ENCODE measurements around the gene VPS41.

Gene VPS41

DNA sequence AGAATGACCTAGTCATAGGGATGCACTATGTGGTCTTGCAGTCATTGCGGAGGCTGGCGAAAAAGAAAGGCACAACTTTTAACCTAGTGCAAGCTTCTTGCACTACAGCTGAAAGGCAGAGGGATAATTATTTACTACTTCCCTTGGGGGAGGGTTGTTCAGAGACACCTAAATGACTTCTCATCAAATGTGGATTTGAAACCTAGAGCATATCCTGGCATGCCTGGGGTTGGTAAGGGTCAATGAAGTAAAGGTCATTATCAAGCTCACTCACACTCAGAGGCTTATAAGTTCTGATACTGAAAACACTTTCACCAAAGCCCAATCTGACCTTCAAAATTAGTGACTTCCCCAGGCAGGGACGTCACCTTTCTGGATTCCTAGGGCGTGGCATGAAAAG, 168.9 kb downstream of the VPS41 start:
- Histone ChIP-seq H2BK5ac (ENCODE audit: low read length) (no peak overlapping the region), H4K5ac (ENCODE audit: low read length) (no peak overlapping the region), H3K4ac (ENCODE audit: low read depth, low read length) (no peak overlapping the region), H3K36me3 (ENCODE audit: control insufficient read depth, insufficient read depth, low read length) (no peaks in the 10 kb centered on the region), H3K4me3 (ENCODE audit: low read length) (no peak overlapping the region), H3K27ac (ENCODE audit: low read depth, low read length) (no peak overlapping the region), H3K79me2 (ENCODE audit: control insufficient read depth, insufficient read depth, low read length) (no peaks in the 10 kb centered on the region), H3K4me2 (ENCODE audit: low read length) (no peak overlapping the region), H2BK15ac (replicated peaks; ENCODE audit: low read depth) (no peak overlapping the region), H3K56ac (ENCODE audit: low read length) (no peak overlapping the region), H2AK5ac (ENCODE audit: low read length) (no peak overlapping the region), H3K23ac (ENCODE audit: low read length) (no peak overlapping the region), H3K4me1 (ENCODE audit: control insufficient read depth, low read depth, low read length) (no peaks in the 10 kb centered on the region), H3K27me3 (ENCODE audit: insufficient read depth, low read length, poor library complexity) (no peaks in the 10 kb centered on the region), H2BK120ac (ENCODE audit: low read depth, low read length) (no peak overlapping the region), H4K8ac (ENCODE audit: low read depth, low read length) (no peak overlapping the region), H3K18ac (ENCODE audit: low read length) (no peak overlapping the region), H3K9ac (ENCODE audit: low read length) (no peak overlapping the region), H3K79me1 (ENCODE audit: low read length) (no peaks in the 10 kb centered on the region)
- DNase-seq, result no peak
- no CpG with 5 or more reads among the region's 4 CpGs for WGBS (ENCODE audit: extremely low coverage, insufficient coverage, low lambda C conversion rate)

DNA sequence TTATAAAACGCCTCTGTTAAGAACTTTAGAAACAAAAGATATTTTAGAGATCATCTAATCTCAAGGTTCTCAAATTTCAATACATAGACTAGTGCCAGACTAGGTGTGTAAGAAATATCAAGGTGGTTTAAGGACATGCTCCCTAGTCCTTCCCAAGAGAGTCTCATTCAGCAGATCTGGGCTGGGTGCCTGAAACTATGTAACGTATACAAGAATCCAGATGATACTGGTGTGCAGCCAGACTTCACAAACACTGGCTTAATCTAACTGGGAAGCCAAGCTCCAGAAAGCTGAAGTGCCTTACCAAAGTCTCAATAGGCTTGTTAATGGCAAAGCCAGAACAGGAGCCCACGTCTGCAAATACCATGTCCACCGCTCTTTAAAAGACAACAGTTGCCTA, 172.9 kb downstream of the VPS41 start:
- Histone ChIP-seq H3K23ac (ENCODE audit: low read length) (no peak overlapping the region), H3K56ac (ENCODE audit: low read length) (no peak overlapping the region), H4K8ac (ENCODE audit: low read depth, low read length) (no peak overlapping the region), H3K9ac (ENCODE audit: low read length) (no peak overlapping the region), H3K4ac (ENCODE audit: low read depth, low read length) (no peak overlapping the region), H2BK5ac (ENCODE audit: low read length) (no peak overlapping the region), H2BK15ac (replicated peaks; ENCODE audit: low read depth) (no peak overlapping the region), H3K27ac (ENCODE audit: low read depth, low read length) (no peak overlapping the region), H3K27me3 (ENCODE audit: insufficient read depth, low read length, poor library complexity) (no peaks in the 10 kb centered on the region), H4K5ac (ENCODE audit: low read length) (no peak overlapping the region), H2AK5ac (ENCODE audit: low read length) (no peak overlapping the region), H3K18ac (ENCODE audit: low read length) (no peak overlapping the region), H3K79me1 (ENCODE audit: low read length) (no peaks in the 10 kb centered on the region), H2BK120ac (ENCODE audit: low read depth, low read length) (no peak overlapping the region), H3K4me1 (ENCODE audit: control insufficient read depth, low read depth, low read length) (no peaks in the 10 kb centered on the region), H3K79me2 (ENCODE audit: control insufficient read depth, insufficient read depth, low read length) (no peaks in the 10 kb centered on the region), H3K4me3 (ENCODE audit: low read length) (no peak overlapping the region), H3K4me2 (ENCODE audit: low read length) (no peak overlapping the region), H3K36me3 (ENCODE audit: control insufficient read depth, insufficient read depth, low read length) (no peaks in the 10 kb centered on the region)
- no peak for DNase-seq
- no CpG with 5 or more reads among the region's 4 CpGs for WGBS (ENCODE audit: extremely low coverage, insufficient coverage, low lambda C conversion rate)

DNA sequence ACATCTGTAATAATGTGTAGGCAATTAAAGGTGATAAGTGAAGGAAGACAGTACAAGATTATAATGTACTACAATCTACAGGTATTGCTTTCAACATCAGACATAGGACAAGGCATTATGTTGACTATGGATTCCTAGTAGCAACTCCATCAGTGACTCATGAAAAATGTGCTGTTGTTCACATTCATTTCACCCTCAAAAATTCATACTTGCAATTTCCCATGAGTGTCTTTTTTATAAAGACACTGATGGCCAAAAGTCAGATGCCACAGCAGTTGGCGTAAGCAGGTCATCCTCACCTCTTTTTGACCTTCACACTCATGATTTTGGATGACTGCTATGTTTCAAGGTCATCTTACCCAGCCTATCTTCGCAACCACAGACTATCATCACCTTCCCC, 177.8 kb downstream of the VPS41 start:
- no CpG with 5 or more reads among the region's 2 CpGs for WGBS (ENCODE audit: extremely low coverage, insufficient coverage, low lambda C conversion rate)
- no peak overlapping the region for H3K27ac ChIP-seq (ENCODE audit: low read depth, low read length)

DNA sequence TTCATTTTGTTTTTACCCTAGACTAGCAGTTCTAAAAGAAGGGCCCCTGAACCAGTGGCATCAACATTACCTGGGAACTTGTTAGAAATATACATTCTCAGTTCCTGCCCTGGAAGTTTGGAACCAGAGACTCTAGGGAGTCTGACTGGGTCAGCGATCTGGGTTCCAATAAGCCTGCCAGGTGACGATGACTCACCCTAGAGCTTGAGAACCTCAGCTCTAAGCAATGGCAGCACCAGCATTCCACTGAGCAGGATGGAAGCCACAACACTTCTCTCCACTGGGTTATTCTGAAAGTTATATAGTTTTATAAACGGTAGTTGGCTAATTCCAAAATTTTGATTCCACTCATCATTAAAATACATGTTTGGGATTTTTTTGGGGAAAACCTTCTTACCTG, 180.8 kb downstream of the VPS41 start:
- WGBS (ENCODE audit: extremely low coverage, insufficient coverage, low lambda C conversion rate), result no CpG with 5 or more reads among the region's 3 CpGs
- Histone ChIP-seq H4K8ac (ENCODE audit: low read depth, low read length) (no peak overlapping the region), H2BK15ac (replicated peaks; ENCODE audit: low read depth) (no peak overlapping the region), H3K9ac (ENCODE audit: low read length) (no peak overlapping the region), H3K4ac (ENCODE audit: low read depth, low read length) (no peak overlapping the region), H3K4me2 (ENCODE audit: low read length) (no peak overlapping the region), H3K18ac (ENCODE audit: low read length) (no peak overlapping the region), H3K27me3 (ENCODE audit: insufficient read depth, low read length, poor library complexity) (no peaks in the 10 kb centered on the region), H3K36me3 (ENCODE audit: control insufficient read depth, insufficient read depth, low read length) (peaks cover 1% of the 10 kb centered on the region), H3K56ac (ENCODE audit: low read length) (no peak overlapping the region), H4K5ac (ENCODE audit: low read length) (no peak overlapping the region), H3K4me1 (ENCODE audit: control insufficient read depth, low read depth, low read length) (no peaks in the 10 kb centered on the region), H3K79me2 (ENCODE audit: control insufficient read depth, insufficient read depth, low read length) (no peaks in the 10 kb centered on the region), H2BK5ac (ENCODE audit: low read length) (no peak overlapping the region), H2BK120ac (ENCODE audit: low read depth, low read length) (no peak overlapping the region), H3K79me1 (ENCODE audit: low read length) (no peaks in the 10 kb centered on the region), H2AK5ac (ENCODE audit: low read length) (no peak overlapping the region), H3K4me3 (ENCODE audit: low read length) (no peak overlapping the region), H3K27ac (ENCODE audit: low read depth, low read length) (no peak overlapping the region), H3K23ac (ENCODE audit: low read length) (no peak overlapping the region)
- peak; percentile 29 for DNase-seq

More for the DNA sequence above, 177.8 kb downstream of the VPS41 start:
- Histone ChIP-seq H4K8ac (ENCODE audit: low read depth, low read length) (no peak overlapping the region), H2BK15ac (replicated peaks; ENCODE audit: low read depth) (no peak overlapping the region), H3K56ac (ENCODE audit: low read length) (no peak overlapping the region), H3K4me1 (ENCODE audit: control insufficient read depth, low read depth, low read length) (no peaks in the 10 kb centered on the region), H3K4me2 (ENCODE audit: low read length) (no peak overlapping the region), H4K5ac (ENCODE audit: low read length) (no peak overlapping the region), H3K4me3 (ENCODE audit: low read length) (no peak overlapping the region), H3K79me2 (ENCODE audit: control insufficient read depth, insufficient read depth, low read length) (no peaks in the 10 kb centered on the region), H2BK5ac (ENCODE audit: low read length) (no peak overlapping the region), H3K23ac (ENCODE audit: low read length) (no peak overlapping the region), H3K9ac (ENCODE audit: low read length) (no peak overlapping the region), H3K27me3 (ENCODE audit: insufficient read depth, low read length, poor library complexity) (no peaks in the 10 kb centered on the region), H3K18ac (ENCODE audit: low read length) (no peak overlapping the region), H3K36me3 (ENCODE audit: control insufficient read depth, insufficient read depth, low read length) (peaks cover 1% of the 10 kb centered on the region), H2AK5ac (ENCODE audit: low read length) (no peak overlapping the region), H2BK120ac (ENCODE audit: low read depth, low read length) (no peak overlapping the region), H3K79me1 (ENCODE audit: low read length) (no peaks in the 10 kb centered on the region), H3K4ac (ENCODE audit: low read depth, low read length) (no peak overlapping the region)
- DNase-seq, result no peak

DNA sequence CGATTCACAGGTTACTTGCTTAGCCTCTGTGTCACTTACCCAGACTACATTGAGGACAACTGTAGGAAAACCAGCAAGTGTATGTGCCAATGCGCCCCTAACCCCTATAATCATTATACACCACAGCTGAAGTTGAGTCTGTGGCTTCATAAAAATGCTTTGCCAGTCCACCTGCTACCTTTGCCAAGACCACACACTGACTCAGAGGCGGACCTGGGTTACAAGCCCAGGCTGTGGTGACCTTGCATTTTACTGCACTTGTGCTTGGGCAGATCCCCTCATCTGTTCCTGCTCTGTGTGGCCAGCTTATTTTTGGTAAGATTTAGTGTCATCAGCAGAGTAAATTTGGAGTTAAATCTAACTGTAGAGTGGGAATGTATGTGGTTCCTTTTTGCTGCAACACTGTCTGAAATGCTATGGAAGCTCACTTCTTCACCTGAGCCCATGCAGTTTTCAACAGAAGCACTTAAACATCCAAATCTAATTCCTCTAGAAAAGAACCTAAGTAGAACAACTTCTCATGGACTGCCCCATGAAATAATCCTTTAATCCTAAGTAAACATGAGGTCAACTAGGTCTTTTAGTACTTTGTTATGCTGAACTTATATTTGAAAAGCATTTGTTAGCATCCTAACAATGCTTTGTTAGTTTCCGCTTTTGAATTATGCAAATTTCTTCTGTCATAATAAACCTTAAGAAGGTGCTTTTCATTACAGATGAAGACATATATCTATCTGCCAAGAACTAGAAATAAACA, 181.6 kb downstream of the VPS41 start:
- H3K36me3 ChIP-seq (ENCODE audit: control insufficient read depth, insufficient read depth, low read length), result peaks cover 1% of the 10 kb centered on the region
- no peaks in the 10 kb centered on the region for H3K4me1 ChIP-seq (ENCODE audit: control insufficient read depth, low read depth, low read length)
- H3K79me2 ChIP-seq (ENCODE audit: control insufficient read depth, insufficient read depth, low read length), result no peaks in the 10 kb centered on the region
- H3K4ac ChIP-seq (ENCODE audit: low read depth, low read length), result no peak overlapping the region
- H3K18ac ChIP-seq (ENCODE audit: low read length), result no peak overlapping the region
- no peak overlapping the region for H3K9ac ChIP-seq (ENCODE audit: low read length)
- H3K27ac ChIP-seq (ENCODE audit: low read depth, low read length), result no peak overlapping the region
- no peak overlapping the region for H2BK15ac ChIP-seq (replicated peaks; ENCODE audit: low read depth)
- no peak for DNase-seq
- no peak overlapping the region for H2BK5ac ChIP-seq (ENCODE audit: low read length)
- H3K56ac ChIP-seq (ENCODE audit: low read length), result no peak overlapping the region
- no peak overlapping the region for H3K4me3 ChIP-seq (ENCODE audit: low read length)
- H2BK120ac ChIP-seq (ENCODE audit: low read depth, low read length), result no peak overlapping the region
- no peak overlapping the region for H2AK5ac ChIP-seq (ENCODE audit: low read length)
- H4K5ac ChIP-seq (ENCODE audit: low read length), result no peak overlapping the region
- H3K4me2 ChIP-seq (ENCODE audit: low read length), result no peak overlapping the region
- H3K27me3 ChIP-seq (ENCODE audit: insufficient read depth, low read length, poor library complexity), result no peaks in the 10 kb centered on the region
- no peak overlapping the region for H4K8ac ChIP-seq (ENCODE audit: low read depth, low read length)
- no peak overlapping the region for H3K23ac ChIP-seq (ENCODE audit: low read length)
- no peaks in the 10 kb centered on the region for H3K79me1 ChIP-seq (ENCODE audit: low read length)
- WGBS (ENCODE audit: extremely low coverage, insufficient coverage, low lambda C conversion rate), result no CpG with 5 or more reads among the region's 4 CpGs

DNA sequence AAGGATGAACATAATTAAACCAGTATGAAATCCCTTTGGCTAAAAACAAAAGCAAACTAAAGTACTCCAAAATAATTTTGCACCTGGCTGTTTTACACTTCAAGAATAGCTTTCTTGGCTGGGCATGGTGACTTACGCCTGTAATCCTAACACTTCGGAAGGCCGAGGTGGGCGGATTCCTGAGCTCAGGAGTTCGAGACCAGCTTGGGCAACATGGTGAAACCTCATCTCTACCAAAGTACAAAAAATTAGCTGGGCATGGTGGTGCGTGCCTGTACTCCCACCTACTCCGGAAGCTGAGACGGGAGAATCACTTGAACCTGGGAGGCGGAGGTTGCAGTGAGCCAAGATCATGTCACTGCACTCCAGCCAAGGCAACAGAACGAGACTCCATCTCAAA, 185.7 kb downstream of the VPS41 start:
- Histone ChIP-seq H3K23ac (ENCODE audit: low read length) (no peak overlapping the region), H2BK15ac (replicated peaks; ENCODE audit: low read depth) (no peak overlapping the region), H3K18ac (ENCODE audit: low read length) (no peak overlapping the region), H3K56ac (ENCODE audit: low read length) (no peak overlapping the region), H3K4ac (ENCODE audit: low read depth, low read length) (no peak overlapping the region), H3K27ac (ENCODE audit: low read depth, low read length) (no peak overlapping the region), H3K4me3 (ENCODE audit: low read length) (no peak overlapping the region), H4K8ac (ENCODE audit: low read depth, low read length) (no peak overlapping the region), H3K4me2 (ENCODE audit: low read length) (no peak overlapping the region), H3K79me2 (ENCODE audit: control insufficient read depth, insufficient read depth, low read length) (no peaks in the 10 kb centered on the region), H3K4me1 (ENCODE audit: control insufficient read depth, low read depth, low read length) (no peaks in the 10 kb centered on the region), H2BK120ac (ENCODE audit: low read depth, low read length) (no peak overlapping the region), H3K27me3 (ENCODE audit: insufficient read depth, low read length, poor library complexity) (no peaks in the 10 kb centered on the region), H3K79me1 (ENCODE audit: low read length) (no peaks in the 10 kb centered on the region), H3K36me3 (ENCODE audit: control insufficient read depth, insufficient read depth, low read length) (no peaks in the 10 kb centered on the region), H3K9ac (ENCODE audit: low read length) (no peak overlapping the region), H4K5ac (ENCODE audit: low read length) (no peak overlapping the region), H2AK5ac (ENCODE audit: low read length) (no peak overlapping the region), H2BK5ac (ENCODE audit: low read length) (no peak overlapping the region)
- no peak for DNase-seq
- WGBS (ENCODE audit: extremely low coverage, insufficient coverage, low lambda C conversion rate), result no CpG with 5 or more reads among the region's 10 CpGs

All from mesendoderm (in vitro differentiated cells).